Measurements from ENCODE around the gene SLC15A3. TPM values are rescaled to one million over a fixed set of nuclear protein-coding genes. Genes with fewer than 3 reads are reported as not detected.
A peak's percentile ranks its signal among the peaks of the same experiment; 100 is the strongest.

Gene SLC15A3
- total RNA-seq, 4 donors from 2014 or later, result 6.3 to 16.5 (median 8.9) TPM

DNA sequence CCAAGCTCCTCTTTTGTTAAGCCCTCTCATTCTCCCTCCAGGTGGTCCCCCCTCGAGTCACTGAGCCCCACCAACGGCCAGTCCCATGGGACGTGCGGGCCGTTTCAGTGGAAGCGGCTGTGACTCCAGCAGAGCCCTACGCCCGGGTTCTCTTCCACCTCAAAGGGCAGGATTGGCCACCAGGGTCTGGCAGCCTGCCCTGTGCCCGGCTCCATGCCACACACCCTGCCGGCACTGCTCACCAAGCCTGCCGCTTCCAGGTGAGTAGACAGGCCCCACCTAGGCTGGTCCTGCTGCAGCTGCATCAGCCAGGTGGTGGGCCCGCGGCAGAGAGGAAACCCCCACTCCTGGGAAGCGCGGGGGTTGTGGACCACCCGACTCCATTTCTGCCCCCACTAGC, 24.4 kb downstream of the SLC15A3 start:
- TF ChIP-seq POLR2A (IDR thresholded peaks at IDR 0.05) (no peak), CTCF (IDR thresholded peaks at IDR 0.05) (peak in 1 of 6 experiments; percentile 12)
- peaks cover 2 to 5% of the 10 kb centered on the region in 2 donors for H3K36me3 ChIP-seq
- H3K4me3 ChIP-seq (replicated peaks in 1 of 3), result no peak overlapping the region
- no peaks in the 10 kb centered on the region for H3K9me3 ChIP-seq
- H3K27ac ChIP-seq, result no peak overlapping the region
- WGBS, 2 donors, result 47 to 49% methylated on average over 14 of the region's 16 CpGs
- DNase-seq, result peak; percentile 66 to 74
- intact Hi-C loops (cut with DNase I), result no loop called here
- H3K27me3 ChIP-seq, result peaks cover 5% of the 10 kb centered on the region
- peaks cover 10 to 24% of the 10 kb centered on the region in 2 donors for H3K4me1 ChIP-seq

DNA sequence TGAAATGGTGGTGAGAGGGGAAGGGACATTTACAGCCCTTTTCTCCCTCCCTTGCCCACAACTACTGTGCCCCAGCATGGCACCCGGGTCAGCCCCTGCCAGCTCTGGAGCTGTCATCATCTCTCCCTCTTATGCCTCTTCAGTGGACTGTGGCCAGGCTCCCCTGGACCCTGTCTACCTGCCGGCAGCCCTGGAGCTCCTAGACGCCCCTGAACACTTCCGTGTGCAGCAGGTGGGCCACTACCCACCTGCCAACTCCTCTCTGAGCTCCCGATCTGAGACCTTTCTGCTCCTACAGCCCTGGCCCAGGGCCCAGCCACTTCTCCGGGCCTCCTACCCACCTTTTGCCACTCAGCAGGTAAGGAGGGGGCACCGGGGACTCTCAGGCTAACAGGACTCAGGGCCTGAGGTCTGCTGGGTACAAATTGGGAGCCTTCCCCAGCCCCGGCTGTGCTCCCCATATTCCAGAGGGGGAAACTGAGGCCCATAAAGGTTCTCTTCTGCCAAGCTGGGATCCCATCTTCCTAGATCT, 24.8 kb downstream of the SLC15A3 start:
- Histone ChIP-seq H3K27ac (no peak overlapping the region), H3K4me3 (replicated peaks in 1 of 3) (no peak overlapping the region), H3K4me1 (peaks cover 10 to 24% of the 10 kb centered on the region in 2 donors), H3K27me3 (peaks cover 5% of the 10 kb centered on the region), H3K36me3 (peaks cover 7 to 10% of the 10 kb centered on the region in 2 donors), H3K9me3 (no peaks in the 10 kb centered on the region)
- intact Hi-C loops (cut with DNase I), result no loop called here
- 43 to 53% methylated on average over 8 of the region's 8 CpGs for WGBS, 2 donors
- TF ChIP-seq CTCF (IDR thresholded peaks at IDR 0.05), result no peak
- TF ChIP-seq POLR2A (IDR thresholded peaks at IDR 0.05), result no peak
- DNase-seq, result no peak

DNA sequence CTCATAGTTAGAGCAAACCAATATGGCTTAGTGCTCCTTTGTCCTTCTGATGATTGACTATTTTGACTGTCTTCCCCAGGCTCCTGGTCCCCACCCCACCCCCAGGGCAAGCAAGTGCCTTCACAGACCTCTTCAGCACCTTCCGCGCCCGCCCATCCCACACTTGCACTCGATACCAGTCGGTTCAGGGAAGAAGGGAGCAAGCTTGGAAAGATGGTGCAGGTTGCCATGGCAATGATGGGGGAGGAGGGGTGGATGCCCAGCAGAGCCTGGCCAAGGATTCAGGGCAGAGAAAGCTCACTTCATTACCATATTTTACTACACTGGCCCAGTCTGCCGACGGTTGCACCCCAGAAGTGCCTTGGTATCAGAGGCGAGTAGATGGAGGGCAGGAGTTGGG, 25.5 kb downstream of the SLC15A3 start:
- Histone ChIP-seq H3K4me3 (replicated peaks in 1 of 3) (no peak overlapping the region), H3K27ac (no peak overlapping the region), H3K4me1 (peaks cover 10 to 24% of the 10 kb centered on the region in 2 donors), H3K9me3 (no peaks in the 10 kb centered on the region), H3K27me3 (peaks cover 5% of the 10 kb centered on the region), H3K36me3 (peaks cover 13 to 16% of the 10 kb centered on the region in 2 donors)
- TF ChIP-seq POLR2A (IDR thresholded peaks at IDR 0.05) (no peak), CTCF (IDR thresholded peaks at IDR 0.05) (no peak)
- intact Hi-C loops (cut with DNase I), result no loop called here
- 90 to 95% methylated on average over 8 of the region's 8 CpGs for WGBS, 2 donors
- no peak for DNase-seq

DNA sequence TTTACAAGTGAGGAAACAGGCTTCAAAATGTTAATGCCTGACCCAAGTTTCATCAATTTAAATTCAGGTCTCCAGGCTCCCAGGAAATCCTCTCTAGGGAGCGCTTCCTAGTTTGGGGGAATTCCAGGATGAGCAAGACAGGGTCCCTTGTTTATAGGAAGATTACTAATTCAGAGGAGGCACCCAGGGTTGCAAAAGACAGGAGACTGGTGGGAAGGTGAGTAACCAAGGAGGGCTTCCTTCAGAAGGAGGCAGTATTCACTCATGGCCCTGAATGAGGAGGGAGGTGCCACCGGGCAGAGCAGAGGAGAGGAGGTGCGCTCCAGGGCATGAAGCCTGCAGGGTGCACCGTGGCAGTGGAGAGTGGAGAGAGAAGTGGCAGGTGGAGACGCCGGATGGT, 26.1 kb downstream of the SLC15A3 start:
- no peak overlapping the region for H3K27ac ChIP-seq
- TF ChIP-seq CTCF (IDR thresholded peaks at IDR 0.05), result no peak
- no peak for TF ChIP-seq POLR2A (IDR thresholded peaks at IDR 0.05)
- peaks cover 19 to 22% of the 10 kb centered on the region in 2 donors for H3K36me3 ChIP-seq
- H3K27me3 ChIP-seq, result peaks cover 5% of the 10 kb centered on the region
- no peak for DNase-seq
- no peak overlapping the region for H3K4me3 ChIP-seq (replicated peaks in 1 of 3)
- peaks cover 10 to 24% of the 10 kb centered on the region in 2 donors for H3K4me1 ChIP-seq
- 45 to 56% methylated on average over 6 of the region's 6 CpGs for WGBS, 2 donors
- intact Hi-C loops (cut with DNase I), result no loop called here
- no peaks in the 10 kb centered on the region for H3K9me3 ChIP-seq

- intact Hi-C loops (cut with DNase I), result no loop called here
- peaks cover 5% of the 10 kb centered on the region for H3K27me3 ChIP-seq
- no peak for DNase-seq
- H3K4me3 ChIP-seq (replicated peaks in 1 of 3), result peak overlapping the region in 1 of 3 donors; percentile 47
- H3K36me3 ChIP-seq, result peaks cover 26 to 29% of the 10 kb centered on the region in 2 donors
- 10 to 12% methylated on average over 23 to 35 of the region's 35 CpGs for WGBS, 2 donors
- H3K27ac ChIP-seq, result no peak overlapping the region
- TF ChIP-seq CTCF (IDR thresholded peaks at IDR 0.05) (no peak), POLR2A (IDR thresholded peaks at IDR 0.05) (no peak)
- H3K9me3 ChIP-seq, result no peaks in the 10 kb centered on the region
- H3K4me1 ChIP-seq, result peaks cover 10 to 24% of the 10 kb centered on the region in 2 donors
Measured at GRCh38 chr11:60924906-60925853, 26.8 kb downstream of the SLC15A3 start.

Measured in thyroid gland (tissue), 4 donors.